GM23338 (cell line): ENCODE results near the gene TAB3. TPM values are rescaled to one million over a fixed set of nuclear protein-coding genes. Genes with fewer than 3 reads are reported as not detected.

Experiments used
- ATAC-seq: fragments of 200-7000 bp; cut with Tn5 transposase; 3 replicates; pipeline ENCODE4 v1.9.1; 2020
- DNase-seq: peaks from one replicate; pipeline ENCODE4 v3.0.0-alpha.2; 2015; ENCODE audit warnings: low spot score
- H2AFZ ChIP-seq: fragments of 200-600 bp; sonication (generic); 2 replicates; pipeline ENCODE4 v1.8.0; 2016; ENCODE audit warnings: antibody characterized with exemption, mild to moderate bottlenecking, moderate library complexity
- H3F3A ChIP-seq: fragments of 200-600 bp; sonication (generic); replicated peaks from 2 replicates; pipeline ENCODE4 v1.8.0; 2017; ENCODE audit warnings: antibody characterized with exemption, mixed run types, low read depth
- H3K27ac ChIP-seq: fragments of 200-600 bp; sonication (generic); 2 replicates; pipeline ENCODE4 v1.6.1; 2016; ENCODE audit warnings: low read depth
- H3K27me3 ChIP-seq: fragments of 200-600 bp; sonication (generic); 2 replicates; pipeline ENCODE4 v1.8.0; 2016; ENCODE audit warnings: mild to moderate bottlenecking, mixed run types, moderate library complexity; ENCODE audit not compliant: insufficient read depth
- H3K36me3 ChIP-seq: fragments of 200-600 bp; sonication (generic); 2 replicates; pipeline ENCODE4 v1.8.0; 2016; ENCODE audit warnings: mild to moderate bottlenecking; ENCODE audit not compliant: insufficient read depth
- H3K4me1 ChIP-seq: fragments of 200-600 bp; sonication (generic); 2 replicates; pipeline ENCODE4 v1.8.0; 2016; ENCODE audit warnings: mild to moderate bottlenecking, moderate library complexity; ENCODE audit not compliant: insufficient read depth
- H3K4me2 ChIP-seq: fragments of 200-600 bp; sonication (generic); 2 replicates; pipeline ENCODE4 v1.7.1; 2017; ENCODE audit warnings: mixed run types
- H3K4me3 ChIP-seq: fragments of 200-600 bp; sonication (generic); 2 replicates; pipeline ENCODE4 v1.6.1; 2016; ENCODE audit warnings: mixed run types
- H3K79me2 ChIP-seq: fragments of 200-600 bp; sonication (generic); replicated peaks from 2 replicates; pipeline ENCODE4 v1.8.0; 2017; ENCODE audit warnings: mild to moderate bottlenecking; ENCODE audit not compliant: insufficient read depth
- H3K9me2 ChIP-seq: fragments of 200-600 bp; sonication (generic); 2 replicates; pipeline ENCODE4 v1.8.0; 2017; ENCODE audit not compliant: insufficient read depth
- H4K20me1 ChIP-seq: fragments of 200-600 bp; sonication (generic); replicated peaks from 2 replicates; pipeline ENCODE4 v1.8.0; 2017; ENCODE audit warnings: mild to moderate bottlenecking; ENCODE audit not compliant: insufficient read depth
- H3K27ac Mint-ChIP-seq: 2 replicates; pipeline ENCODE4 v1.8.0; 2020; ENCODE audit warnings: inconsistent platforms, mild to moderate bottlenecking, moderate library complexity, mixed read lengths
- H3K27me3 Mint-ChIP-seq: 3 replicates; pipeline ENCODE4 v1.8.0; 2022; ENCODE audit warnings: low read depth, mild to moderate bottlenecking, moderate library complexity, mixed read lengths, inconsistent platforms; ENCODE audit not compliant: insufficient read depth, poor library complexity
- H3K36me3 Mint-ChIP-seq: 3 replicates; pipeline ENCODE4 v1.8.0; 2021; ENCODE audit warnings: low read depth, mild to moderate bottlenecking, inconsistent platforms, moderate library complexity, mixed read lengths
- H3K4me1 Mint-ChIP-seq: 3 replicates; pipeline ENCODE4 v1.8.0; 2020; ENCODE audit warnings: mild to moderate bottlenecking, inconsistent platforms, mixed read lengths
- H3K4me3 Mint-ChIP-seq: 3 replicates; pipeline ENCODE4 v1.8.0; 2021; ENCODE audit warnings: moderate library complexity, mild to moderate bottlenecking, inconsistent platforms, mixed read lengths
- H3K9me3 Mint-ChIP-seq: 3 replicates; pipeline ENCODE4 v1.8.0; 2020; ENCODE audit warnings: moderate library complexity, mild to moderate bottlenecking, inconsistent platforms, mixed read lengths
- CREB1 ChIP-seq: fragments of 250-450 bp; sonication (Bioruptor Pico); IDR thresholded peaks from 2 replicates; pipeline ENCODE4 v1.5.0; 2020; ENCODE audit warnings: low read depth, mild to moderate bottlenecking, moderate library complexity
- EZH2 ChIP-seq: fragments of 200-600 bp; sonication (generic); IDR thresholded peaks from one replicate; pipeline ENCODE4 v1.8.0; 2017; ENCODE audit warnings: antibody characterized with exemption, mild to moderate bottlenecking, low read depth; ENCODE audit not compliant: unreplicated experiment
- JUNB ChIP-seq: IDR thresholded peaks from one replicate; pipeline ENCODE4 v1.6.1; 2016; ENCODE audit warnings: antibody characterized with exemption; ENCODE audit not compliant: unreplicated experiment
- NANOG ChIP-seq: IDR thresholded peaks from 2 replicates; pipeline ENCODE4 v1.6.1; 2016; ENCODE audit warnings: antibody characterized with exemption, borderline replicate concordance
- STAT1 ChIP-seq: IDR thresholded peaks from one replicate; pipeline ENCODE4 v1.6.1; 2016; ENCODE audit warnings: antibody characterized with exemption; ENCODE audit not compliant: unreplicated experiment
- ZNF331 ChIP-seq: fragments of 250-450 bp; sonication (Bioruptor Pico); IDR thresholded peaks from 2 replicates; pipeline ENCODE4 v1.5.0; 2020; ENCODE audit warnings: low read depth, mild to moderate bottlenecking, moderate library complexity
- polyA plus RNA-seq: library from polyadenylated mRNA; unstranded; fragments of >200 nt; fragmentation: Nextera tagmentation; extraction: Ambion mirVana; gene quantifications from 2 replicates; pipeline ENCODE4 v1.2.1, GENCODE V29; 2016
- total RNA-seq: library from RNA; depleted of rRNA; stranded (reverse); fragments of >200 nt; shearing (Covaris generic); gene quantifications from 2 replicates; pipeline ENCODE4 v1.2.3, GENCODE V29; 2014
- TF ChIP-seq, protein P1 (sequence below): IDR thresholded peaks from 2 replicates; pipeline ENCODE4 v1.6.1; 2016; ENCODE audit warnings: antibody characterized with exemption
- TF ChIP-seq, protein P2 (sequence below): fragments of 250-450 bp; sonication (Bioruptor Pico); IDR thresholded peaks from 2 replicates; pipeline ENCODE4 v1.5.0; 2020; ENCODE audit warnings: mild to moderate bottlenecking, moderate library complexity
- TF ChIP-seq, protein P3 (sequence below), 2 experiments: fragments of 200-600 bp in 1 of 2; sonication (generic) in 1 of 2; conservative IDR thresholded peaks; 2 replicates each; pipeline versions ENCODE4 v1.5.1 to v1.6.1; 2016 to 2017; ENCODE audit warnings: antibody characterized with exemption in 2 of 2, low read depth in 2 of 2, mild to moderate bottlenecking in 2 of 2, moderate library complexity in 1 of 2

Gene TAB3
- total and polyA plus RNA-seq, 2 experiments from 2014 or later, result 4.4 to 21.7 TPM

DNA sequence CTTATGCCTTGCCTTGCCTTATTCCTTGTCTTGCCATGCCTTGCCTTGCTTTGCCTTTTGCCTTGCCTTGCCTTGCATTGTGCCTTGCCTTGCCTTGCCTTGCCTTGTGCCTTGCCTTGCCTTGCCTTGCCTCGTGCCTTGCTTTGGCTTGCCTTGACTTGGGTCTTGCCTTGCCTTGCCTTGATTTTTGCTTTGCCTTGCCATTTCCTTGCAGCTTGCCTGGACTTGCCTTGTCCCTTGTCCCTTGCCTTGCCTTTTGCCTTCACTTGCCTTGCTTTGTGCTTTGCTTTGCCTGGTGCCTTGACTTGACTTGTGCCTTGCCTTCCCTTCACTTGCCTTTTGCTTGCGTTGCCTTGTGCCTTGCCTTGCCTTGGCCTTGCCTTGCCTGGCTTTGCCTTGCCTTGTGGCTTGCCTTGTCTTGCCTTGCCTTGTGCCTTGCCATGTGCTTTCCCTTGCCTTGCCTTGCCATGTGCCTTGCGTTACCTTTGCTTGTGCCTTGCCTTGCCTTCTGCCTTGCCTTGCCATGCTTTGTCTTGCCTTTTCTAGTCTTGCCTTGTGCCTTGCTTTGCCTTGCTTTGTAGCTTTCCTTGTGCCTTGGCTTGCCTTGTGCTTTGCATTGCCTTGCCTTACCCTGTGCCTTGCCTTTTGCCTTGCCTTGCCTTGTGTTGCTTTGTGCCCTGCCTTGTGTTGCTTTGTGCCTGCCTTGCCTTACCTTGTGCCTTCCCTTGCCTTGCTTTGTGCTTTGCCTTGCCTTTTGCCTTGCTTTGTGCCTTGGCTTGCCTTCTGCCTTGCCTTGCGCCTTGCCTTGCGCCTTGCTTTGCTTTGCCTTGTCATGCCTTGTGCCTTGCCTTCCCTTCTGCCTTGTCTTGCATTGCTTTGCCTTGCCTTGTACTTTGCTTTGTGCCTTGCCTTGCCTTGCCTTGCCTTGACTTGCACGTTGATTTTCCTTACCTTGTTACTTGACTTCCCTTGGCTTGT is 92.8 kb downstream of the TAB3 start:
- H3K27ac Mint-ChIP-seq, result no peak overlapping the region
- H3K9me2 ChIP-seq, result no peaks in the 10 kb centered on the region
- H2AFZ ChIP-seq, result no peak overlapping the region
- H3K4me1 ChIP-seq, result no peaks in the 10 kb centered on the region
- no peaks in the 10 kb centered on the region for H3F3A ChIP-seq
- H3K4me3 ChIP-seq, result no peak overlapping the region
- H3K4me1 Mint-ChIP-seq, result no peaks in the 10 kb centered on the region
- ATAC-seq (no peak), DNase-seq (no peak)
- no peaks in the 10 kb centered on the region for H3K27me3 ChIP-seq
- no peaks in the 10 kb centered on the region for H3K36me3 ChIP-seq
- no peak overlapping the region for H3K27ac ChIP-seq
- H3K9me3 Mint-ChIP-seq, result no peaks in the 10 kb centered on the region
- no peak overlapping the region for H3K4me3 Mint-ChIP-seq
- no peaks in the 10 kb centered on the region for H3K36me3 Mint-ChIP-seq
- no peak overlapping the region for H3K4me2 ChIP-seq
- TF ChIP-seq NANOG, result no peak
- TF ChIP-seq JUNB, result no peak
- TF ChIP-seq, protein P1, sequence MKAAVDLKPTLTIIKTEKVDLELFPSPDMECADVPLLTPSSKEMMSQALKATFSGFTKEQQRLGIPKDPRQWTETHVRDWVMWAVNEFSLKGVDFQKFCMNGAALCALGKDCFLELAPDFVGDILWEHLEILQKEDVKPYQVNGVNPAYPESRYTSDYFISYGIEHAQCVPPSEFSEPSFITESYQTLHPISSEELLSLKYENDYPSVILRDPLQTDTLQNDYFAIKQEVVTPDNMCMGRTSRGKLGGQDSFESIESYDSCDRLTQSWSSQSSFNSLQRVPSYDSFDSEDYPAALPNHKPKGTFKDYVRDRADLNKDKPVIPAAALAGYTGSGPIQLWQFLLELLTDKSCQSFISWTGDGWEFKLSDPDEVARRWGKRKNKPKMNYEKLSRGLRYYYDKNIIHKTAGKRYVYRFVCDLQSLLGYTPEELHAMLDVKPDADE, result no peak
- TF ChIP-seq, protein P2, sequence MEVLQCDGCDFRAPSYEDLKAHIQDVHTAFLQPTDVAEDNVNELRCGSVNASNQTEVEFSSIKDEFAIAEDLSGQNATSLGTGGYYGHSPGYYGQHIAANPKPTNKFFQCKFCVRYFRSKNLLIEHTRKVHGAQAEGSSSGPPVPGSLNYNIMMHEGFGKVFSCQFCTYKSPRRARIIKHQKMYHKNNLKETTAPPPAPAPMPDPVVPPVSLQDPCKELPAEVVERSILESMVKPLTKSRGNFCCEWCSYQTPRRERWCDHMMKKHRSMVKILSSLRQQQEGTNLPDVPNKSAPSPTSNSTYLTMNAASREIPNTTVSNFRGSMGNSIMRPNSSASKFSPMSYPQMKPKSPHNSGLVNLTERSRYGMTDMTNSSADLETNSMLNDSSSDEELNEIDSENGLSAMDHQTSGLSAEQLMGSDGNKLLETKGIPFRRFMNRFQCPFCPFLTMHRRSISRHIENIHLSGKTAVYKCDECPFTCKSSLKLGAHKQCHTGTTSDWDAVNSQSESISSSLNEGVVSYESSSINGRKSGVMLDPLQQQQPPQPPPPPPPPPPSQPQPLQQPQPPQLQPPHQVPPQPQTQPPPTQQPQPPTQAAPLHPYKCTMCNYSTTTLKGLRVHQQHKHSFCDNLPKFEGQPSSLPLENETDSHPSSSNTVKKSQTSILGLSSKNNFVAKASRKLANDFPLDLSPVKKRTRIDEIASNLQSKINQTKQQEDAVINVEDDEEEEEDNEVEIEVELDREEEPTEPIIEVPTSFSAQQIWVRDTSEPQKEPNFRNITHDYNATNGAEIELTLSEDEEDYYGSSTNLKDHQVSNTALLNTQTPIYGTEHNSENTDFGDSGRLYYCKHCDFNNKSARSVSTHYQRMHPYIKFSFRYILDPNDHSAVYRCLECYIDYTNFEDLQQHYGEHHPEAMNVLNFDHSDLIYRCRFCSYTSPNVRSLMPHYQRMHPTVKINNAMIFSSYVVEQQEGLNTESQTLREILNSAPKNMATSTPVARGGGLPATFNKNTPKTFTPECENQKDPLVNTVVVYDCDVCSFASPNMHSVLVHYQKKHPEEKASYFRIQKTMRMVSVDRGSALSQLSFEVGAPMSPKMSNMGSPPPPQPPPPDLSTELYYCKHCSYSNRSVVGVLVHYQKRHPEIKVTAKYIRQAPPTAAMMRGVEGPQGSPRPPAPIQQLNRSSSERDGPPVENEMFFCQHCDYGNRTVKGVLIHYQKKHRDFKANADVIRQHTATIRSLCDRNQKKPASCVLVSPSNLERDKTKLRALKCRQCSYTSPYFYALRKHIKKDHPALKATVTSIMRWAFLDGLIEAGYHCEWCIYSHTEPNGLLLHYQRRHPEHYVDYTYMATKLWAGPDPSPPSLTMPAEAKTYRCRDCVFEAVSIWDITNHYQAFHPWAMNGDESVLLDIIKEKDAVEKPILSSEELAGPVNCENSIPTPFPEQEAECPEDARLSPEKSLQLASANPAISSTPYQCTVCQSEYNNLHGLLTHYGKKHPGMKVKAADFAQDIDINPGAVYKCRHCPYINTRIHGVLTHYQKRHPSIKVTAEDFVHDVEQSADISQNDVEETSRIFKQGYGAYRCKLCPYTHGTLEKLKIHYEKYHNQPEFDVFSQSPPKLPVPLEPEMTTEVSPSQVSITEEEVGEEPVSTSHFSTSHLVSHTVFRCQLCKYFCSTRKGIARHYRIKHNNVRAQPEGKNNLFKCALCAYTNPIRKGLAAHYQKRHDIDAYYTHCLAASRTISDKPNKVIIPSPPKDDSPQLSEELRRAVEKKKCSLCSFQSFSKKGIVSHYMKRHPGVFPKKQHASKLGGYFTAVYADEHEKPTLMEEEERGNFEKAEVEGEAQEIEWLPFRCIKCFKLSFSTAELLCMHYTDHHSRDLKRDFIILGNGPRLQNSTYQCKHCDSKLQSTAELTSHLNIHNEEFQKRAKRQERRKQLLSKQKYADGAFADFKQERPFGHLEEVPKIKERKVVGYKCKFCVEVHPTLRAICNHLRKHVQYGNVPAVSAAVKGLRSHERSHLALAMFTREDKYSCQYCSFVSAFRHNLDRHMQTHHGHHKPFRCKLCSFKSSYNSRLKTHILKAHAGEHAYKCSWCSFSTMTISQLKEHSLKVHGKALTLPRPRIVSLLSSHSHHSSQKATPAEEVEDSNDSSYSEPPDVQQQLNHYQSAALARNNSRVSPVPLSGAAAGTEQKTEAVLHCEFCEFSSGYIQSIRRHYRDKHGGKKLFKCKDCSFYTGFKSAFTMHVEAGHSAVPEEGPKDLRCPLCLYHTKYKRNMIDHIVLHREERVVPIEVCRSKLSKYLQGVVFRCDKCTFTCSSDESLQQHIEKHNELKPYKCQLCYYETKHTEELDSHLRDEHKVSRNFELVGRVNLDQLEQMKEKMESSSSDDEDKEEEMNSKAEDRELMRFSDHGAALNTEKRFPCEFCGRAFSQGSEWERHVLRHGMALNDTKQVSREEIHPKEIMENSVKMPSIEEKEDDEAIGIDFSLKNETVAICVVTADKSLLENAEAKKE (CRISPR knock-in tag), result no peak
- TF ChIP-seq EZH2, result no peak
- no peak for TF ChIP-seq CREB1 (CRISPR knock-in tag)
- TF ChIP-seq ZNF331, result no peak
- no peak for TF ChIP-seq STAT1
- TF ChIP-seq, protein P3, sequence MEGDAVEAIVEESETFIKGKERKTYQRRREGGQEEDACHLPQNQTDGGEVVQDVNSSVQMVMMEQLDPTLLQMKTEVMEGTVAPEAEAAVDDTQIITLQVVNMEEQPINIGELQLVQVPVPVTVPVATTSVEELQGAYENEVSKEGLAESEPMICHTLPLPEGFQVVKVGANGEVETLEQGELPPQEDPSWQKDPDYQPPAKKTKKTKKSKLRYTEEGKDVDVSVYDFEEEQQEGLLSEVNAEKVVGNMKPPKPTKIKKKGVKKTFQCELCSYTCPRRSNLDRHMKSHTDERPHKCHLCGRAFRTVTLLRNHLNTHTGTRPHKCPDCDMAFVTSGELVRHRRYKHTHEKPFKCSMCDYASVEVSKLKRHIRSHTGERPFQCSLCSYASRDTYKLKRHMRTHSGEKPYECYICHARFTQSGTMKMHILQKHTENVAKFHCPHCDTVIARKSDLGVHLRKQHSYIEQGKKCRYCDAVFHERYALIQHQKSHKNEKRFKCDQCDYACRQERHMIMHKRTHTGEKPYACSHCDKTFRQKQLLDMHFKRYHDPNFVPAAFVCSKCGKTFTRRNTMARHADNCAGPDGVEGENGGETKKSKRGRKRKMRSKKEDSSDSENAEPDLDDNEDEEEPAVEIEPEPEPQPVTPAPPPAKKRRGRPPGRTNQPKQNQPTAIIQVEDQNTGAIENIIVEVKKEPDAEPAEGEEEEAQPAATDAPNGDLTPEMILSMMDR (conservative IDR thresholded peaks at IDR 0.05; ENCODE audit: low read depth in 2 of 2), result no peak
- no peaks in the 10 kb centered on the region for H4K20me1 ChIP-seq
- H3K27me3 Mint-ChIP-seq, result no peaks in the 10 kb centered on the region
- no peaks in the 10 kb centered on the region for H3K79me2 ChIP-seq
